C4-2B (cell line): ENCODE measurements around the gene LGALS9.
"Not testable (repeated sequence)": the region's sequence is repeated elsewhere in the genome, so short reads cannot be mapped to it uniquely, and the experiment has no call there.

ENCODE experiments used
- ZFX ChIP-seq: fragments of 450-650 bp; IDR thresholded peaks from 2 replicates; pipeline ENCODE4 v1.6.1; 2017
- TF ChIP-seq, protein P1 (sequence below): fragments of 450-650 bp; conservative IDR thresholded peaks from 2 replicates; pipeline ENCODE4 v1.5.1; 2017; ENCODE audit warnings: mild to moderate bottlenecking

GRCh38 chr17:27636005-27636520 is 5.1 kb downstream of the LGALS9 start:
- TF ChIP-seq, protein P1, sequence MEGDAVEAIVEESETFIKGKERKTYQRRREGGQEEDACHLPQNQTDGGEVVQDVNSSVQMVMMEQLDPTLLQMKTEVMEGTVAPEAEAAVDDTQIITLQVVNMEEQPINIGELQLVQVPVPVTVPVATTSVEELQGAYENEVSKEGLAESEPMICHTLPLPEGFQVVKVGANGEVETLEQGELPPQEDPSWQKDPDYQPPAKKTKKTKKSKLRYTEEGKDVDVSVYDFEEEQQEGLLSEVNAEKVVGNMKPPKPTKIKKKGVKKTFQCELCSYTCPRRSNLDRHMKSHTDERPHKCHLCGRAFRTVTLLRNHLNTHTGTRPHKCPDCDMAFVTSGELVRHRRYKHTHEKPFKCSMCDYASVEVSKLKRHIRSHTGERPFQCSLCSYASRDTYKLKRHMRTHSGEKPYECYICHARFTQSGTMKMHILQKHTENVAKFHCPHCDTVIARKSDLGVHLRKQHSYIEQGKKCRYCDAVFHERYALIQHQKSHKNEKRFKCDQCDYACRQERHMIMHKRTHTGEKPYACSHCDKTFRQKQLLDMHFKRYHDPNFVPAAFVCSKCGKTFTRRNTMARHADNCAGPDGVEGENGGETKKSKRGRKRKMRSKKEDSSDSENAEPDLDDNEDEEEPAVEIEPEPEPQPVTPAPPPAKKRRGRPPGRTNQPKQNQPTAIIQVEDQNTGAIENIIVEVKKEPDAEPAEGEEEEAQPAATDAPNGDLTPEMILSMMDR = not testable (repeated sequence)
- not testable (repeated sequence) for TF ChIP-seq ZFX
